ENCODE measurements around the gene MPPED2. TPM values are rescaled to one million over a fixed set of nuclear protein-coding genes. Genes with fewer than 3 reads are reported as not detected.
A peak's percentile ranks its signal among the peaks of the same experiment; 100 is the strongest.

Gene MPPED2
- total RNA-seq, 1 donor from 2014 or later: 7.8 TPM

- no peak for DNase-seq
These were observed 59.6 kb downstream of the MPPED2 start for GRCh38 chr11:30526558-30526957.

- no peak for DNase-seq
These were observed 63.5 kb downstream of the MPPED2 start for GRCh38 chr11:30522536-30523243.

DNA sequence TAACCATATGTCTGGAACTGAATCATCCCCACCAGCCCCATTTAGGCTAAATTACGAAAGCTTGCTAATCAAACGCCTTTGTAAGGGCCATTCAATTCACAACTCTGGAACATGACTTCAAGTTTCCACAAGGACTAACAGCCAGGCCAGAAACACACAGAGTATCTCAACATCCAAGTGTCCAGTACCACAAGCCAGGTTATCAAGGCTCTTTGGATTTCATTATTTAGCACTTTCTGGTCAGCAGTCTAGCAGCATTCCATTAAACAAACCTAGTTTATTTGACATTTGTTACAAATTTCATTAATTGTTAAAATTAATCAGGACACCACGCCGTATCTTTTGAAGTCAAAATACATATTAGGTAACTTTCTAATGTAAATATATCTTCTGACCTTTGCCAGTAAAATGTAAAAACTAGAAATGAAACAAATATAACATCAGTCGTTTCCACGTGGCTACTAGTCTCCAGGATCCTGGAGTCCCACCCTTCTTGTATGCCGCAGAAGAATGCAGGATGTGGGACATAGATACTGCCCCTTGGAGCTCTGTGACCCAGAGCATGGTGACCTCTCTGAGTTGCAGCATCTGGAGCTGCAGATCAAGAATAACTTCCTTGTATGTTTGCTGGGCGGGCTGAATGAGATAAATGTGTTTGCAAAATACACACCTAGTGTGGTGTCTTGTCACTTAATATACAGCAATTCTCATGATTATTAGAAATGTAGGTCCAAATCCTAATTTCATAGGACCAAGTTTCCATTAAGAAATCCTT lies 64.7 kb downstream of the MPPED2 start:
- DNase-seq: no peak

DNA sequence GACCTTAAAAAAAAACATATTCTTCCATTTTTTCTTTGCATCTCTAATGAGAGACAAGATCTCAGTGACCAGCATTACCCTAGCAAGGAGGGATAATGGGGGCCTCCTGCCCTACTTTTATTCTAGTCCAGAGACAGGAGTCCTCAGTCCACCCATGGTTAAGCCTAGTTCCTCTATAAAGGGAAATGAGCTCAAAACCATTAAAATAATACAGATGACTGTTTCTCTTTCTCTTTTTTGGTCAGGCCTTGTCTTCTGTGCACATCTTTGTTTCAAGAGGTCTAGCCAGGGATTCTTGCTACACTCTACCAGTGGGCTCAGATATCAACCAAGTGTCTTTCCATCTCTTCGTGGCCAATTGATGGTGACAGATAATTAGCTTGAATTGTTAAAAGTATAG lies 73.1 kb downstream of the MPPED2 start:
- DNase-seq: no peak

DNA sequence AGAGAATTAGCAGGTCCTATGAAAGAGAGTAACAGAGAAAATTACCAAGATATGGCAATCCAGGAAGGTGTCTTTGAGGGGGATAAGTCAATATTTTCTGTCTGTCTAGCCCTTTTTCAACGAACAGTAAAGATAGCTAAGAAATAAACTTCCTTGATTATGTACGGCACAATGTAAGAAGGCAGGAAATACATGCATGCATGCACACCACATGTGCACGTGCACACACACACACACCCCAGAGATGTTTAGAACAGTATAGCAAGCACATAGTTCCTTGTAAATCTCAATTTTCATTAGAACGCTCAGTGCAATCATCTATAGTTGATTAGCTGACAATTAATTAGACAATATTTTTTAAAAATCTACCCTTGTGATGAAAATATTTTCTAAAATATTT lies 74.7 kb downstream of the MPPED2 start:
- no peak for DNase-seq

DNA sequence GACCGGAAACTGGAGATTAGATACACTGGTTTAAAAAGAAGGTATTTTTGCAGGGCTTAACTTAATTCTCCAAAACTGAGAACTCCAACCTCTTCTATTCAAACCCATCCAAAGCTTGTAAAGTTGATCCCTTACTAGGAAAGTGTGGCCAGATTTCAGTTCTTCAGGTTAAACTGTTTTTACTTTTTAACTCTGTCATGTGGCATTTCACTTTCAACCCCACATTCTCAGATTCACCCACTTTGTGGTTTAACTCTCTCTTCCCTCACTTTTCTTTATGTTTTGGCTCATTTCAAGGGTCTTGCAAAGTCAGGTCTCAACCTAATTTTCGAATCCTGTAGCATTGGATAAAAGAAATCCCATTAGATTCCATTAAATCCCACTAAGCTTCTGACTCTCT lies 75.4 kb downstream of the MPPED2 start:
- DNase-seq: no peak

- DNase-seq: no peak
These were observed 76.8 kb downstream of the MPPED2 start for GRCh38 chr11:30509364-30509763.

DNA sequence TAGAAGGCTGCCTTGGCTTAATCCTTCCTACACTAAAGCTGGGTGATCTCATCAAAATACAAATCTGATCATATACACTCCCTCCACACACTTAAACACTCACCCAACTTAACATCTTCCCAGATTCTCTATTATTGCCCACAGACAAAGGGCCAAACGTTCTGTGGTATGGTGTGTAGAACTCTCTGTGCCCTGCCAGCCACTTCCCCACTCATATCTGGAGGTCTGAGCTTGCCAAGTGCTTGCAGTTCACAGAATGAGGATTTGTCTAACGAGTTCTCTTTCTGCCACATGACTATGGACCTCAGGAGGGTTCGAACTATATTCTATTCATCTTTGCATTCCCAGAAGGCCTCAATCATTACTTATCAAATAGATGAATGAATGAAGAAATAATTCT lies 77.6 kb downstream of the MPPED2 start:
- no peak for DNase-seq

DNA sequence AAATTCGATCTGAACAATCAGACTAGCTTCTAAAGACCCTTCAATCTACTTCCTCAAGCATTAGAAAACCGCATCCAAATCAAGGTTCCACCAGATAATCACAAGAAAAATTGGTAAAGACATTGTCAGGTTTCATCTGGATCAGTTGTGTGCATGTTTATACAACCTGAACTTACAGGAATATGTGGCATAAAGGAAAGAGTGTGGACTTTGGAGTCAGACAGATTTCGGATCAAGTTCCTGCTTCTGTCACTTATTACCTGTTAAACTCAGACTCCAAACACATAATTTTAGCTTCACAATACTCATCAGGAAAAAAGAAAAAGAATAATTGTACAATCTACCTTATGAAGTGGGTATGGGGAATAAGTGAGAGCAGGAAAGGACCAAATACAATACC lies 80.5 kb downstream of the MPPED2 start:
- DNase-seq: no peak

DNA sequence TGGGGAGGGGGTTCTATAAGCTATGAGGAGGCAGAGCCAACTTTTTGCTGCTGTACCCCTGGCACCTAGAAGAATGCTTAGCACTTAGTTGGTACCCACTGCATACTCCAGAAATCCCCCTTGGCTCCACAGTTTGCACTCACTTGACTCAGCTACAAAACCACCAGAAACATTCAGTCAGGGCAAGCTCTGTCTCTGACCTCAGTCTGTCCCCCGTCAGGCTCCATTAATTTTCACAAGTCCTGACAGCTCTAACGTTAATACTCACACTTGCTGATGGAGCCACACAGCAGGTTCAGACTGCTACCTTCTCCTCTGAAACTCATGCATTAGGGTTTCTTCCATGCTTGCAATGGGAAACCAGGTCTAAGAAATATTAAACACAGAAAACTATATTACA lies 81.7 kb downstream of the MPPED2 start:
- no peak for DNase-seq

DNA sequence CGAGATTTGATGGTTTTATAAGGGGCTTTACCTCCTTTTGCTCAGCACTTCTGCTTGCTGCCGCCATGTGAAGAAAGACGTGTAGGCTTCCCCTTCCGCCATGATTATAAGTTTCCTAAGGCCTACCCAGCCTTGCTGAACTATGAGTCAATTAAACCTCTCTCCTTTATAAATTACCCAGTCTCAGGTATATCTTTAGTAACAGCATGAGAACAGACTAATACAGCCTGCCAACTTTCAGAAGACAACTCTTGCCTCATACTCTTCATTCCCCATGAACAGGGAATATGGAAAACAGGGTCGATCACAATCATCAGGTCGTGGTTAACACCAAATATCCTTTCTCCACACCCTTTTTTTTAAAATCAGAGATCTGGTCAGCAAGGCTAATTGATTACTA lies 83.0 kb downstream of the MPPED2 start:
- no peak for DNase-seq

GRCh38 chr11:30502305-30502704 lies 83.8 kb downstream of the MPPED2 start:
- no peak for DNase-seq

DNA sequence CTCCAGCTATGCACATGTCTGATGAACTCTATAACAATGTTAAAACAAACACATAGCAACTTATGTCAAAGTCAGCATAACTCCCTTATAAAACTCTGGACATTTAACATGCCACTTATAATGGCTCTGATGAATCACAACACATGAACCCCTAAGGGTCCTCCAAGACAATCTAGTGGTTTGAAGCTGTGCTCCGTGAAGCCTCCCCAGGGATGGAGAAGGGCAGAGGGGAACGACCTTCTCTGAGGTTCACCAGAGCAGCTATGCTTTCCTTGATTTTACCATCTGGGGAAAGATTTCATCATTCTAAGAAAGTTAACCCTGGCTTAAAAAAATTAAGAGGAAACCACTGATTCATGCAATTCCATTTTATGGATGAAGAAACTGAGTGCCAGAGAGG lies 84.4 kb downstream of the MPPED2 start:
- no peak for DNase-seq

DNA sequence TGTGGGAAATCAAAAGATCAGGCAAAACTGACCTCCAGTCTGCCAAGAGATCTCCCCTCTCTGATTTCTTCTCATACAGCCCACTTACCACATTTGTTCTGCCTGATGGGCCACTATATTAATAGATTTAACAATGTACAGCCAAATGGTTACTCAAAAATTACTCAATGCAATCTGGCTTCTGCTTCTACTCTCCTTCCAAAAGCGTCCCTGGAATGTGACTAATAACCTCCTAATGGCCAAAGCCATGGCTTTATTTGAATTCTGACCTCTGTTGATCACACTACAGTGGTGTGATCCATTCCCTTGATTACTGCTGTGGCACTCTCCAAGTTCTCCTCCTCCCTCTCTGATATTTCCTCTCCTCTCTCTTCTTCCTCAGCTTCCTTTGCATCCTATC lies 86.2 kb downstream of the MPPED2 start:
- no peak for DNase-seq

- DNase-seq: no peak
These were observed 88.6 kb downstream of the MPPED2 start for GRCh38 chr11:30497600-30497999.

- no peak for DNase-seq
These were observed 89.2 kb downstream of the MPPED2 start for GRCh38 chr11:30496935-30497334.

DNA sequence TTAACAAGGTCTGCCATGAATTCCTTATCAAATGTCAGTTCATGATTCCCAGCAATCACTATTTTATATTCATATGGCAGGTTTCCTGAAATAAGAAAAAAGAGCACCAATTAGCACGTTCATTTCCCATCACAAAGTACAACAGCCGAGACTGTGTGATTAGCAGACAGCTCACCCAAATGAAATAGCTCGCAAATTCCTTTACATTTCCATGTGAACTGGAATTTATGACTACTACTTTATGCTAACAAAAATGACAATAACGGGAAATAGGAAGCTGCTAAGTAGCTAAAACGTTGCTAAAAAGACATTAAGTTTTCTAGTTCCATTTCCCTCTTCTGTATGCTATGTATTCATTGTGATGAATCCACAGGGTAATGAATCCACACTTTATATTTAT lies 90.7 kb downstream of the MPPED2 start:
- no peak for DNase-seq

GRCh38 chr11:30489511-30489910 lies 96.6 kb downstream of the MPPED2 start:
- DNase-seq: no peak

DNA sequence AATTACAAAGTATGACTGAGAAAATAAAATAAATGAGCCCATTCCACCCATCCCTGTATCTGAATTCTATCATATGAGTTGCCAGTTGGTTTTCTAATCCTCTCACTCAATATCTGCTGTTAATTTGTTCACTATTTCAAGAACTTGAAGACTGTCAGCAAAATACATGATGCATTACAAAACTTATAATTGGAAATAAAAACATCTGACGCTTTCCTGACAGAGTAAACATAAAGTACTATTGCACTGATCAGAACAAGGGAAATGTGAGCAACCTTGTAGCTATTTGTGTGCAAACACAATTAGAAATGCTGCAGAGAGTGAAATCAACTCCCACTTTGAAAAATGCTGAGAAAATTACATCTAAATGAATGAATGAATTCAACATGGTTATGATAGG lies 97.1 kb downstream of the MPPED2 start:
- no peak for DNase-seq

DNA sequence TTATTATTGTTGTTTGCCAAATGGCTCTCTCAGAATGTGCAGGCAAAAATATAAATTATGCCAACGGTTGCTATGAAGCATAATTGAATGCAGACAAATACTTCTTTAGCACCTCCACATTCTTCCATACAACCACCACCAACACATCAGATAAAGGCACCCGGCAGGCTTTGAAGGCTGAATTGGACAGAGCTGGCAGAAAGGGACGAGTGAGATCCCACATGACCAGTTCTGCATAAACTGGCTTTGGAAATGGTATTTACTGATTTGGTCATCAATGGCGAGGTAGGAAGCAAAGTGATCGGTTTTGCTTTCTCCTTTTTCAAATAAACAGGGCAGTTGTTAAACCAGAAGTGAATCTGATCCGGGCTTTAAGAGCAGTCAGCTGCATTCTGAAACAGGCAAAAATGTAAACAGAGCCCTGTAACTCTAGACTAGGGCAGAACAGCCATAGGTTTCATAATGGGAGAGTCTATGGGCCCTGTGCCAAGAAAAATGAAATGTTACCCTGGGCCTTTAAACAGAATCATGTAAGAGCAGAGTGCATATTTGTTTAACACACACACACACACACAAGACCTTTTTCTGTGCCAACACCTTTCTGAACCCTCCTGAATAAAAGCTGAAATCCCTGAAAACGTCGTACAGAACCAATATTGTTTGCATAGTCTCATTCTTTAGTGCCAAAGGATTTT lies 97.7 kb downstream of the MPPED2 start:
- DNase-seq: peak; percentile 93

DNA sequence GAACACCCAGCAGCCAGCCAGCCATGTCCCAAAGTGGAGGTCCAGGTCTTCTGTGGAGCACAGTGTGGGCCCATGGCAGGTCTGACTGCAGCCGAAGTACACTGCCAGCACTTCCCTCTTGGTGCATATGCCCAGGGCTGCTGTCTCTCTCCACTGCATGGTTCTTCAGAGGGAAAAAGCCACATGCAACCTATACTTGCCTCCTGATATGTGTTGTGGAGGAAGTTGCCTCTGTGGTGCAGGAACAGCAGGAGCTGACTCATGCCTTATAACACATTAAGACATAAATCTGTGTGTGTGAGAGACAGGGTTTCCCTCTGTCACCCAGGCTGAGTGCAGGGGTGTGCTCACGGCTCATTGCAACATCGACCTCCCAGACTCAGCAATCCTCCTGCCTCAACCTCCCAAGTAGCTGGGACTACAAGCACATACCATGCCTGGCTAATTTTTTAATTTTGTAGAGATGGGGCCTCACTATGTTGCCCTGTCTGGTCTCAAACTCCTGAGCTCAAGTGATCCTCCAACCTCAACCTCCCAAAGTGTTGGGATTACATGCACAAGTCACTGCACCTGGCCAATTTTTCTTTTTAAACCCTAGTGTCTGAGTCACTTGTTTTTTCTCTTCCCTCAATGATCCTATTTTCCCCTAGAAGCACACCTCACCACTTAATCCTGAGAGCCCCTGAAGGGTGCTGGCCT lies 98.8 kb downstream of the MPPED2 start:
- no peak for DNase-seq

GRCh38 chr11:30485756-30486155 lies 100.4 kb downstream of the MPPED2 start:
- DNase-seq: no peak

DNA sequence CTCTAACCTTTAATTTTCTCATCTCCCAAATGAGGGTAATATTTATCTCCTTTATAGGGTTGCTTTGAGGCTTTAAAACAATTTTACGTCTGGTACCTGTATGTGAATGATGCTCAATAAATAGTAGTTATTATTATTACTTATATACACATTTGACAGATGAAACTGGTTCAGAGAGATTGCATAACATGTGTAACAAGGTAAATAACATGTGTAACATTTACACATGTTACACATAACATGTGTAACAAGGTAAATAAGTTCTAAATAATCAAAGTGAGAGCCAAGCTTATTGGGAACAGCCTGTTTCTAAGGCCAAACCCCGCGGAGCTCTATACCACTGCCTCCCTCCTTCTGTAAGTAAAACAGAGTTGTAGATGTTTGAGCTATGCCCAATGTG lies 100.9 kb downstream of the MPPED2 start:
- no peak for DNase-seq

Data from tongue (tissue), 2 donors.